ENCODE data around the gene PAMR1. TPM values are rescaled to one million over a fixed set of nuclear protein-coding genes. Genes with fewer than 3 reads are reported as not detected.
A peak's percentile ranks its signal among the peaks of the same experiment; 100 is the strongest.

Gene PAMR1
- total and polyA plus RNA-seq, 2 donors from 2014 or later: 2.2 to 2.4 TPM

DNA sequence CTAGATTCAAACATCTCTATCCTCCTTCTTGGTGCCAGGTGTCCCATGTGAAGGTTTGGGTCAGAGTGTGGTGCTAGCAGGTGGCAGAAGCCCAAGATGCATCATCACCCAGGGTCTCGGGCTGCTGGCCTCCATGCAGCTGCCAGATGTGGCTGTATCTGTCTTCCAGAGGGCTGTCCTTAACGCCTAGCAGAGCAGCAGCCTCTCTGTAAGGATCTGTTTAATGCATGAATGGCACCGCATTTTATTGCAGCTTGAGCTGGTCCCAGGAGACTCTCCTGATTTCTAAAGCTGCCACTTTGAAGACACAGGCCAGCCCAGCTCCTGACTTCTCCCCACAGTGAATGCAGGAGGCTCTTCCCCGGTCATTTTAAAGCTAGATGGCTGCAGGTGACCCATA lies 132.3 kb downstream of the PAMR1 start:
- H3K9me3 ChIP-seq (ENCODE audit: control insufficient read depth in 2 of 3, insufficient read depth in 1 of 3, low read length in 3 of 3): no peaks in the 10 kb centered on the region
- no peak overlapping the region for H3K27ac ChIP-seq (ENCODE audit: low read depth in 2 of 2, low read length in 2 of 2)
- intact Hi-C loops (cut with DNase I): loop anchor here (10.0 kb wide), 1 partner anchor 468 kb away; no protein-coding TSS in a partner anchor
- DNase-seq (no peak), FAIRE-seq (no peak)
- H3K36me3 ChIP-seq (ENCODE audit: control insufficient read depth in 2 of 3, insufficient read depth in 3 of 3, low read length in 3 of 3): no peaks in the 10 kb centered on the region
- no peak overlapping the region for H3K4me3 ChIP-seq (ENCODE audit: low read length in 3 of 3)
- TF ChIP-seq, protein P1, sequence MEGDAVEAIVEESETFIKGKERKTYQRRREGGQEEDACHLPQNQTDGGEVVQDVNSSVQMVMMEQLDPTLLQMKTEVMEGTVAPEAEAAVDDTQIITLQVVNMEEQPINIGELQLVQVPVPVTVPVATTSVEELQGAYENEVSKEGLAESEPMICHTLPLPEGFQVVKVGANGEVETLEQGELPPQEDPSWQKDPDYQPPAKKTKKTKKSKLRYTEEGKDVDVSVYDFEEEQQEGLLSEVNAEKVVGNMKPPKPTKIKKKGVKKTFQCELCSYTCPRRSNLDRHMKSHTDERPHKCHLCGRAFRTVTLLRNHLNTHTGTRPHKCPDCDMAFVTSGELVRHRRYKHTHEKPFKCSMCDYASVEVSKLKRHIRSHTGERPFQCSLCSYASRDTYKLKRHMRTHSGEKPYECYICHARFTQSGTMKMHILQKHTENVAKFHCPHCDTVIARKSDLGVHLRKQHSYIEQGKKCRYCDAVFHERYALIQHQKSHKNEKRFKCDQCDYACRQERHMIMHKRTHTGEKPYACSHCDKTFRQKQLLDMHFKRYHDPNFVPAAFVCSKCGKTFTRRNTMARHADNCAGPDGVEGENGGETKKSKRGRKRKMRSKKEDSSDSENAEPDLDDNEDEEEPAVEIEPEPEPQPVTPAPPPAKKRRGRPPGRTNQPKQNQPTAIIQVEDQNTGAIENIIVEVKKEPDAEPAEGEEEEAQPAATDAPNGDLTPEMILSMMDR (IDR thresholded peaks at IDR 0.05; ENCODE audit: borderline replicate concordance, extremely low read depth, insufficient read depth): no peak
- H3K4me1 ChIP-seq (ENCODE audit: control insufficient read depth in 2 of 3, insufficient read depth in 2 of 3, low read depth in 1 of 3, low read length in 3 of 3): no peaks in the 10 kb centered on the region
- H3K27me3 ChIP-seq (ENCODE audit: control insufficient read depth, insufficient read depth, low read length): no peaks in the 10 kb centered on the region
- H3K9ac ChIP-seq (ENCODE audit: low read length in 3 of 3): no peak overlapping the region

DNA sequence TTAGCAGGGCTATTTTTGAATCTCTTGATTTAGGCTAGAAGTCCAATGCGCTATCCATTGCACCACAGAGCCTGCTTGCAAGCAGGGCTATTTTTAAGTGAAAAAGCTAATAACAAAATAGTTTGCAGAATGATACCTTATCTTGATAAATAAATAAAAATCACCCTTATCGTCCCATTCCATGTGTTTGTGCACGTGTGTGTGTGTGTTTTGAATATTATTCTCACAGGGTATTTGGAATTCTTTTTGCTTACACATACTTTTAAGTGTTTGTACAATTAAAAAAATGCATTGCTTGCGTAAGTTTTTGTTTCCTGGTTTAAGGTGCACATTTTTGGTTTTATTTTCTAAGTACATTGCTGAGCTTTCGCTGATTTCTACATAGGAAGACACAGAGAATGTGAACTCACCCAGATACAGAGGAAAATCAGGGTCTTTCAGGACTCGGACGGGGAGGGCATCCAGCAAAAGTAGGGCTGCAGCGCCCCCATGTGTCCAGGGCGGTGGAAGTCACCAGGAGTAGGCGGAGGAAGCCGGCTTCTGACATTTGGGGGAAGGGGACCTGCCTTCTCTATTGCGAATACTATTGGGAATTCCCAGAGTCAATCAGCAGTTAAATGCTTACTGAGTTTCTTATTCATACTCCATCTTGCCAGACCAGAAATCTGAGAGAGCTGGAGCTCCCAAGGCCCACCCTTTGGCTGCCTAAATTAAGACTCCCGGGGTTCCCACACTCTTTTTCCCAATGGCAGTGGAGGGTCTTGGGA lies 133.3 kb downstream of the PAMR1 start:
- FAIRE-seq (no peak), DNase-seq (peak; percentile 84 to 92 (median 85))
- peak overlapping the region in 2 of 3 donors; percentile 15 to 45 for H3K4me3 ChIP-seq (ENCODE audit: low read length in 3 of 3)
- H3K9me3 ChIP-seq (ENCODE audit: control insufficient read depth in 2 of 3, insufficient read depth in 1 of 3, low read length in 3 of 3): no peaks in the 10 kb centered on the region
- H3K4me1 ChIP-seq (ENCODE audit: control insufficient read depth in 2 of 3, insufficient read depth in 2 of 3, low read depth in 1 of 3, low read length in 3 of 3): no peaks in the 10 kb centered on the region
- H3K36me3 ChIP-seq (ENCODE audit: control insufficient read depth in 2 of 3, insufficient read depth in 3 of 3, low read length in 3 of 3): no peaks in the 10 kb centered on the region
- H3K27me3 ChIP-seq (ENCODE audit: control insufficient read depth, insufficient read depth, low read length): no peaks in the 10 kb centered on the region
- H3K27ac ChIP-seq (ENCODE audit: low read depth in 2 of 2, low read length in 2 of 2): no peak overlapping the region
- H3K9ac ChIP-seq (ENCODE audit: low read length in 3 of 3): no peak overlapping the region
- TF ChIP-seq, protein P1 (IDR thresholded peaks at IDR 0.05; ENCODE audit: borderline replicate concordance, extremely low read depth, insufficient read depth): peak; percentile 83
- intact Hi-C loops (cut with DNase I): loop anchor here (10.0 kb wide), 1 partner anchor 467 kb away; no protein-coding TSS in a partner anchor

DNA sequence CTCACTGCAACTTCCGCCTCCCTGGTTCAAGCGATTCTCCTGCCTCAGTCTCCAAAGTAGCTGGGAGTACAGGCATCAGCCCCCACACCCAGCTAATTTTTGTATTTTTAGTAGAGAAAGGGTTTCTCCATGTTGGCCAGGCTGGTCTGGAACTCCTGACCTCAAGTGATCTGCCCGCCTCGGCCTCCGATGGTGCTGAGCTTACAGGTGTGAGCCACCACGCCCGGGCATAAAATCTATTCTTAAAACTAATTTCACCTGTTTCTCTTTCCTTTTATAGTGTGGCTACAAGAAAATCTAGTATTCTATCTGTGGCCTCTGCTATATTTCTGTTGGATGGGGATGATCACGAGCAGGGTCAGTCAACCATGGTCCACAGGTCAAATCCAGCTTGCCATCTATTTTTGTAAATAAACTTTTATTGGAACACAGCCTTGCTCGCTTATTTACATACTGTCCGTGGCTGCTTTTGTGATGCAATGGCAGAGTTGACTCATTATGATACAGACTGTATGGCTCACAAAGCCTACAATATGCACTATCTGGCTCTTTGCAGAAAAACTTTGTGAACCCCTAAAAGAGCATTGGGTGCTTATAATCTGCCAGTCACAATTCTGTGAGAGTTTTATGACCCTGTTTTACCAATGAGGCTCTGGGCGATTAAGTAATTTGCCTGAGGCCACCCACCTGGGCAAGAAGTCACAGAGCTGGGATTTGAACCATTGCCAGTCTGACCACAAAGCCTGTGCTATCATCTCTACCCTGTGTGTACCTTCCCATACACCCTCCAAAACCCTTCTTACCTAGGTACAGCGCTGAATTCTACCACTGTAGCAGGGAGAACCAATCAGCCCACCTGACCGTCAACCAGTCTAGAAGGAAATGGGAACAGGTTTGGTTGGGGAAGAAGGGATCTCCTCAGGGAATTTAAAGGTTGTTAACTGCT lies 134.4 kb downstream of the PAMR1 start:
- FAIRE-seq (no peak), DNase-seq (no peak)
- TF ChIP-seq, protein P1 (IDR thresholded peaks at IDR 0.05; ENCODE audit: borderline replicate concordance, extremely low read depth, insufficient read depth): no peak
- H3K36me3 ChIP-seq (ENCODE audit: control insufficient read depth in 2 of 3, insufficient read depth in 3 of 3, low read length in 3 of 3): no peaks in the 10 kb centered on the region
- H3K4me1 ChIP-seq (ENCODE audit: control insufficient read depth in 2 of 3, insufficient read depth in 2 of 3, low read depth in 1 of 3, low read length in 3 of 3): no peaks in the 10 kb centered on the region
- H3K4me3 ChIP-seq (ENCODE audit: low read length in 3 of 3): peak overlapping the region in 1 of 3 donors; percentile 15
- H3K27ac ChIP-seq (ENCODE audit: low read depth in 2 of 2, low read length in 2 of 2): no peak overlapping the region
- no peaks in the 10 kb centered on the region for H3K9me3 ChIP-seq (ENCODE audit: control insufficient read depth in 2 of 3, insufficient read depth in 1 of 3, low read length in 3 of 3)
- intact Hi-C loops (cut with DNase I): loop anchor here (10.0 kb wide), 1 partner anchor 466 kb away; no protein-coding TSS in a partner anchor
- H3K27me3 ChIP-seq (ENCODE audit: control insufficient read depth, insufficient read depth, low read length): no peaks in the 10 kb centered on the region
- no peak overlapping the region for H3K9ac ChIP-seq (ENCODE audit: low read length in 3 of 3)
